Neural cell (in vitro differentiated cells): Measurements from ENCODE around the gene PRICKLE3.

Experiments
- EZH2 ChIP-seq: fragments of 200-600, 300-800 bp; shearing (Covaris generic), sonication (generic); IDR thresholded peaks from 2 replicates; pipeline ENCODE4 v1.6.1; 2014; ENCODE audit warnings: antibody characterized with exemption, low read length, borderline replicate concordance, mild to moderate bottlenecking; ENCODE audit not compliant: insufficient read depth, poor library complexity, severe bottlenecking
- MXI1 ChIP-seq: fragments of 450-650 bp; conservative IDR thresholded peaks from 2 replicates; pipeline ENCODE4 v1.6.1; 2014; ENCODE audit warnings: antibody characterized with exemption, mild to moderate bottlenecking; ENCODE audit not compliant: poor library complexity, severe bottlenecking
- SMC3 ChIP-seq: fragments of 450-650 bp; conservative IDR thresholded peaks from 2 replicates; pipeline ENCODE4 v1.6.1; 2014; ENCODE audit warnings: antibody characterized with exemption, mild to moderate bottlenecking, moderate library complexity; ENCODE audit not compliant: poor library complexity
- TAF1 ChIP-seq: IDR thresholded peaks from 2 replicates; pipeline ENCODE4 v1.6.1; 2012; ENCODE audit warnings: low read depth
- TF ChIP-seq, protein P1 (sequence below): fragments of 450-650 bp; IDR thresholded peaks from 2 replicates; pipeline ENCODE4 v1.5.1; 2014; ENCODE audit warnings: antibody characterized with exemption, mild to moderate bottlenecking, moderate library complexity; ENCODE audit not compliant: poor library complexity, severe bottlenecking

DNA sequence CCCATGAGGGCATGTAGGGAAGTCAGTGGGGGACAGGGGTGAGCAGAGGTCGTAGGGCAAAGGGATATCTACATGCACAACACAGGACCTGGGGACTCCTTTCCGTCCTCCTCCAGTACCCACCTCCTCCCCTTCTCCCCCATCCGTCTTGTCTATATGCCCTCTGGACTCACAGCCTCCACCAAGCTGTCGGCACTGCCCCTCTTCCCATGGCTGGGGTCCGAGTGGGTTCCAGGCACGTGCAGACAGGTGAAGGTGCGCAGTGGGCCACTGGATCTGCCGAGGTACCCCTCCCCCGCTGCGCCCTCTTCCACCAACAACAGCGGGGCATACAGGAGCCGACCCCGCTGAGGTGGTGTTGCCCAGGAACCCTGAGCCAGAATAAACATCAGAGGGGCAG is 19.3 kb upstream of the PRICKLE3 start:
- TF ChIP-seq TAF1 (no peak), EZH2 (no peak), SMC3 (no peak), MXI1 (no peak)
- TF ChIP-seq, protein P1, sequence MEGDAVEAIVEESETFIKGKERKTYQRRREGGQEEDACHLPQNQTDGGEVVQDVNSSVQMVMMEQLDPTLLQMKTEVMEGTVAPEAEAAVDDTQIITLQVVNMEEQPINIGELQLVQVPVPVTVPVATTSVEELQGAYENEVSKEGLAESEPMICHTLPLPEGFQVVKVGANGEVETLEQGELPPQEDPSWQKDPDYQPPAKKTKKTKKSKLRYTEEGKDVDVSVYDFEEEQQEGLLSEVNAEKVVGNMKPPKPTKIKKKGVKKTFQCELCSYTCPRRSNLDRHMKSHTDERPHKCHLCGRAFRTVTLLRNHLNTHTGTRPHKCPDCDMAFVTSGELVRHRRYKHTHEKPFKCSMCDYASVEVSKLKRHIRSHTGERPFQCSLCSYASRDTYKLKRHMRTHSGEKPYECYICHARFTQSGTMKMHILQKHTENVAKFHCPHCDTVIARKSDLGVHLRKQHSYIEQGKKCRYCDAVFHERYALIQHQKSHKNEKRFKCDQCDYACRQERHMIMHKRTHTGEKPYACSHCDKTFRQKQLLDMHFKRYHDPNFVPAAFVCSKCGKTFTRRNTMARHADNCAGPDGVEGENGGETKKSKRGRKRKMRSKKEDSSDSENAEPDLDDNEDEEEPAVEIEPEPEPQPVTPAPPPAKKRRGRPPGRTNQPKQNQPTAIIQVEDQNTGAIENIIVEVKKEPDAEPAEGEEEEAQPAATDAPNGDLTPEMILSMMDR = no peak
